Activated T-cell treated with anti-CD3 and anti-CD28 coated beads for 4 hours (primary cell): Measurements from ENCODE around the gene MT4.
"Not testable (repeated sequence)": the region's sequence is repeated elsewhere in the genome, so short reads cannot be mapped to it uniquely, and the experiment has no call there.

Source experiments
- DNase-seq: peaks from one replicate; pipeline ENCODE4 v3.0.0-alpha.2; 2020

Gene MT4

GRCh38 chr16:56560447-56560846 lies 4.4 kb upstream of the MT4 start:
- DNase-seq, result no peak

GRCh38 chr16:56561126-56561525 lies 3.7 kb upstream of the MT4 start:
- DNase-seq, result no peak

GRCh38 chr16:56569971-56570370 lies 5.1 kb downstream of the MT4 start:
- no peak for DNase-seq

- no peak for DNase-seq
Observed at GRCh38 chr16:56571525-56571924, 6.7 kb downstream of the MT4 start.

GRCh38 chr16:56574625-56575024 lies 9.8 kb downstream of the MT4 start:
- no peak for DNase-seq

GRCh38 chr16:56576585-56577299 lies 11.9 kb downstream of the MT4 start:
- DNase-seq, result peak; percentile 86

GRCh38 chr16:56577300-56577625 lies 12.4 kb downstream of the MT4 start:
- no peak for DNase-seq

- no peak for DNase-seq
Observed at GRCh38 chr16:56580391-56581048, 15.6 kb downstream of the MT4 start.

GRCh38 chr16:56582911-56583310 lies 18.0 kb downstream of the MT4 start:
- not testable (repeated sequence) for DNase-seq

- DNase-seq, result no peak
Observed at GRCh38 chr16:56583351-56584168, 18.7 kb downstream of the MT4 start.

- DNase-seq, result no peak
Observed at GRCh38 chr16:56584276-56584675, 19.4 kb downstream of the MT4 start.

- no peak for DNase-seq
Observed at GRCh38 chr16:56588781-56589140, 23.9 kb downstream of the MT4 start.

- no peak for DNase-seq
Observed at GRCh38 chr16:56589141-56590039, 24.5 kb downstream of the MT4 start, which contains the start of gene MT3. Gene MT3, plus strand, starts transcription at chr16:56589528. Its CDS starts 63 bp downstream, at chr16:56589591.

GRCh38 chr16:56591377-56592060 lies 26.6 kb downstream of the MT4 start:
- no peak for DNase-seq

GRCh38 chr16:56593573-56594291 lies 28.9 kb downstream of the MT4 start:
- DNase-seq, result no peak

- DNase-seq, result no peak
Observed at GRCh38 chr16:56594292-56594619, 29.4 kb downstream of the MT4 start.

- DNase-seq, result no peak
Observed at GRCh38 chr16:56600398-56600999, 35.6 kb downstream of the MT4 start.

GRCh38 chr16:56601325-56601724 lies 36.5 kb downstream of the MT4 start:
- no peak for DNase-seq

- no peak for DNase-seq
Observed at GRCh38 chr16:56603589-56603988, 38.7 kb downstream of the MT4 start.

GRCh38 chr16:56604966-56605365 lies 40.1 kb downstream of the MT4 start:
- no peak for DNase-seq

GRCh38 chr16:56605475-56605874 lies 40.6 kb downstream of the MT4 start:
- DNase-seq, result no peak
